Testis (tissue), 3 donors: ENCODE measurements around the gene ALK. TPM values are rescaled to one million over a fixed set of nuclear protein-coding genes. Genes with fewer than 3 reads are reported as not detected.

Experiments used
- DNase-seq: peaks from one replicate; pipeline ENCODE4 v3.0.0-alpha.2; 2019
- H3K27ac ChIP-seq, 2 donors: fragments of 200-600 bp; sonication (generic); one replicate each; pipeline ENCODE4 v1.5.1; 2019
- H3K27me3 ChIP-seq: fragments of 200-600 bp; sonication (generic); one replicate; pipeline ENCODE4 v1.5.1; 2019
- H3K36me3 ChIP-seq: fragments of 200-600 bp; sonication (generic); one replicate; pipeline ENCODE4 v1.5.1; 2017; ENCODE audit warnings: low read depth; ENCODE audit errors: missing control alignments
- H3K4me1 ChIP-seq: fragments of 200-600 bp; sonication (generic); one replicate; pipeline ENCODE4 v1.5.1; 2019
- H3K4me3 ChIP-seq, 2 donors: fragments of 200-600 bp; sonication (generic); one replicate each; pipeline ENCODE4 v1.5.1; 2017 to 2019
- H3K9me3 ChIP-seq: fragments of 200-600 bp; sonication (generic); one replicate; pipeline ENCODE4 v1.5.1; 2017
- POLR2A ChIP-seq: fragments of 450-650 bp; IDR thresholded peaks from one replicate; pipeline ENCODE4 v1.6.1; 2017; ENCODE audit warnings: antibody characterized with exemption, mild to moderate bottlenecking, moderate library complexity
- WGBS, 2 donors: methylation state at CpG; one replicate each; pipeline ENCODE4 v1.1.5; 2018; 5-methylcytosine and 5-hydroxymethylcytosine counted together
- intact Hi-C: fragments of 100-400 bp; cut with DNase I; formaldehyde crosslinking; loops from one replicate; pipeline ENCODE4 v1.15.1; 2023; ENCODE audit warnings: low total_unique reads
- polyA plus RNA-seq: library from polyadenylated mRNA; stranded (reverse); fragments of 350-450 nt; fragmentation: Illumina TruSeq; extraction: RNeasy Lipid Tissue Mini Kit (QIAGEN cat#74804); gene quantifications from one replicate; pipeline ENCODE4 v1.2.3, GENCODE V29; 2014; ENCODE audit warnings: low read depth, low replicate concordance; ENCODE audit not compliant: insufficient read depth
- total RNA-seq, 2 donors: library from RNA; depleted of rRNA; stranded (reverse); fragments of >200 nt; gene quantifications; one replicate each; pipeline ENCODE4 v1.2.3, GENCODE V29; 2016
- TF ChIP-seq, protein P1 (sequence below), 3 experiments: fragments of 450-650 bp in 2 of 3; fragments of 200-600 bp in 1 of 3; sonication (generic) in 1 of 3; IDR thresholded peaks; one replicate each; pipeline ENCODE4 v1.5.1; 2016 to 2019; ENCODE audit warnings: antibody characterized with exemption in 3 of 3, mild to moderate bottlenecking in 2 of 3, moderate library complexity in 1 of 3

ALK gene
- total and polyA plus RNA-seq, 3 donors from 2014 or later, result 2.1 to 3.8 (median 3.8) TPM

DNA sequence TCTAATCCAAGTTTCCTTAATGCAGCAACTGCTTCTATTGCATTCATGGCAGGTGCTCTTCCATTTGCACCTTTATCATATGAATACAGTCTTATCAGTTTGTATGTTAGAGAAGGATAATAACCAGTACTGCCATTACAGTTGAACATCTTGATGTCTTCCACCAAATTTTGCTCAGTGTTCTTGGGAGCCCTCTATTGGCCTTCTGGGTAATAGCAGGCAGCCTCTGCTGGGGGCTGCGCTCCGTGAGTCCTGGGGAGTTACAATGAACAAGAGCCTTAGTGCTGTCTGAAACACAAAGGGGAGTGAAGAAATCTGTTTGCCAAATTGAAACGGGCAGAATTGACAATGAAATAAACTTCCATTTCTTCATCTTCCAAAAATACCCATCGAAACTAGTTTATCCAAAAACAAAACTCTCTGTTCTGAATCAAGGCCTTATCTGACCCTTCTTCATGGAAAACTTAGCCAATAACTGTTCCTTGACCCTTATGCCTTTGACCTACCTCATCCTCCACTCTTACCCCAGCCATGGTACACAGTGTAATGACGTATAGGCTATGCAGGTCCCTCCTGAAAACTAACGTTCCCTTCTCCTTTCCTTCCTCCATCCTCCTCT lies 79.9 kb downstream of the ALK start:
- DNase-seq, result peak; percentile 49
- Histone ChIP-seq H3K9me3 (no peaks in the 10 kb centered on the region), H3K27me3 (no peaks in the 10 kb centered on the region), H3K4me1 (no peaks in the 10 kb centered on the region), H3K36me3 (no peaks in the 10 kb centered on the region), H3K27ac (no peak overlapping the region), H3K4me3 (no peak overlapping the region)
- intact Hi-C loops, result no loop called here
- WGBS, 2 donors, result 32 to 39% methylated on average over 6 of the region's 6 CpGs
- TF ChIP-seq, protein P1, sequence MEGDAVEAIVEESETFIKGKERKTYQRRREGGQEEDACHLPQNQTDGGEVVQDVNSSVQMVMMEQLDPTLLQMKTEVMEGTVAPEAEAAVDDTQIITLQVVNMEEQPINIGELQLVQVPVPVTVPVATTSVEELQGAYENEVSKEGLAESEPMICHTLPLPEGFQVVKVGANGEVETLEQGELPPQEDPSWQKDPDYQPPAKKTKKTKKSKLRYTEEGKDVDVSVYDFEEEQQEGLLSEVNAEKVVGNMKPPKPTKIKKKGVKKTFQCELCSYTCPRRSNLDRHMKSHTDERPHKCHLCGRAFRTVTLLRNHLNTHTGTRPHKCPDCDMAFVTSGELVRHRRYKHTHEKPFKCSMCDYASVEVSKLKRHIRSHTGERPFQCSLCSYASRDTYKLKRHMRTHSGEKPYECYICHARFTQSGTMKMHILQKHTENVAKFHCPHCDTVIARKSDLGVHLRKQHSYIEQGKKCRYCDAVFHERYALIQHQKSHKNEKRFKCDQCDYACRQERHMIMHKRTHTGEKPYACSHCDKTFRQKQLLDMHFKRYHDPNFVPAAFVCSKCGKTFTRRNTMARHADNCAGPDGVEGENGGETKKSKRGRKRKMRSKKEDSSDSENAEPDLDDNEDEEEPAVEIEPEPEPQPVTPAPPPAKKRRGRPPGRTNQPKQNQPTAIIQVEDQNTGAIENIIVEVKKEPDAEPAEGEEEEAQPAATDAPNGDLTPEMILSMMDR (IDR thresholded peaks at IDR 0.05), result peak; percentile 60 to 81 (median 67)
- TF ChIP-seq POLR2A, result no peak

DNA sequence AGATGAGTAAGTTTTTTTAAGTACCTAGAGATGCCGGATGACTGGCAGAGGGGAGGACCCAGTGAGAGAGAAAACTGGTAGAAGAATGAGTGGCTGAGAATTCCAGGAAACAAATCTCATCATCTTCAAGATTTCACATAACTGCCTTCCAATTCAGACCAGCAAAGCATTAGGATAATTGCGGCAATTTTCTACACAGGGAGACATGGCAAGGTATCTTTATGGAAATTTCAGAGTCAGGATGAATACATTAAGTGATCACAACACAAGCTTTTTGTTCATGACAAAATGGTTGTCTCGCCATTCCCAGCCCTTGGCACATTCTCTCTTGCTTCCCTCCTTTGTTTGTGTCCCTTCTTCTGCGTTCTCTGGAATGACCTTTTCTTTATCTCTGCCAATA lies 82.1 kb downstream of the ALK start:
- TF ChIP-seq POLR2A, result no peak
- TF ChIP-seq, protein P1 (IDR thresholded peaks at IDR 0.05), result no peak
- intact Hi-C loops, result no loop called here
- DNase-seq, result no peak
- WGBS, 2 donors, result 81 to 87% methylated on average over 4 of the region's 4 CpGs
- H3K4me1 ChIP-seq, result no peaks in the 10 kb centered on the region
- no peak overlapping the region for H3K4me3 ChIP-seq
- no peak overlapping the region for H3K27ac ChIP-seq
- no peaks in the 10 kb centered on the region for H3K27me3 ChIP-seq
- H3K9me3 ChIP-seq, result no peaks in the 10 kb centered on the region
- H3K36me3 ChIP-seq, result no peaks in the 10 kb centered on the region

DNA sequence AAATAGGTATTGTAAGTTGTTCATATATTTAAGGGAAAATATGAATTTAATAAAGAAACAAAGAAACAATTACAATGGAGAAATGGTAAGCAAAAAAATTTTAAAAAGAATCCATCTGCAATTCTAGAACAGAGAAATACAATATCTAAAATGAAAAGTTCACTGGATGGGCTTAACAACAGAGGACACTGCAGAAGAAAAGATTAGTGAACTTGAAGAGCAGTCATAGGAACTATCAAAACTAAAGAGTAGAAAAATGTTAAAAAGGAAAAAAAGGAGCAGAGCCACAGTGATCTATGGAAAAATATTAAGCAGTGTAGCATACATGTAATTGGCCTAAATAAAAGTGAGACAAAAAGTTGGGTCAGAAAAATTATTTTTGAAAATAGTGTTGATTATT lies 83.5 kb downstream of the ALK start:
- intact Hi-C loops, result no loop called here
- DNase-seq, result no peak
- no peaks in the 10 kb centered on the region for H3K27me3 ChIP-seq
- H3K9me3 ChIP-seq, result no peaks in the 10 kb centered on the region
- H3K4me1 ChIP-seq, result no peaks in the 10 kb centered on the region
- TF ChIP-seq, protein P1 (IDR thresholded peaks at IDR 0.05), result no peak
- no peak for TF ChIP-seq POLR2A
- H3K36me3 ChIP-seq, result no peaks in the 10 kb centered on the region
- no peak overlapping the region for H3K4me3 ChIP-seq
- H3K27ac ChIP-seq, result no peak overlapping the region

DNA sequence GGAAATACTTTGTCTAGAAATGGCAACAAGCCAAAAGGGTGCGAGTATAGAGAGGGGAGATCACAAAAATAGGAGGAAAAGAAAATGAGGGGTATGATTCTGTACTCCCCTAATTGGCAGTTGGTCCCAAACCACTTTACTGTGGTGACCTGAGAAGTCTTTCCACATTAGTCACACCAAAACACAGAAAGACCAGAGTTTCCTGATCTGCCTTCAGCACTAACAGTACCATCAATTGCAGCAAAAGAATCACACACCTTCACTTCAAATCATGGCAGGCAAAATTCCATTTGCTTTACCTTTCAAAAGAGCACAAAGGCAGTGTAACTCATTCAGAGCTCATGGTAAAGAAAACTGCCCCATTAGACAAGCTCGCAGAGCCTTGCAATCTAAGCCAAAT lies 86.8 kb downstream of the ALK start:
- no peak for DNase-seq
- whole genome bisulfite sequencing, 2 donors, result 72 to 74% methylated on average over 2 of the region's 2 CpGs

More for the DNA sequence above, 86.8 kb downstream of the ALK start:
- Histone ChIP-seq H3K36me3 (no peaks in the 10 kb centered on the region), H3K27me3 (no peaks in the 10 kb centered on the region), H3K27ac (no peak overlapping the region), H3K4me3 (no peak overlapping the region), H3K9me3 (no peaks in the 10 kb centered on the region), H3K4me1 (no peaks in the 10 kb centered on the region)
- intact Hi-C loops, result no loop called here
- no peak for TF ChIP-seq POLR2A
- TF ChIP-seq, protein P1 (IDR thresholded peaks at IDR 0.05), result no peak
